Ishikawa (cell line): Measurements from ENCODE around the gene RAD50.

ENCODE experiments used
- CEBPB ChIP-seq: IDR thresholded peaks from 2 replicates; pipeline ENCODE4 v1.6.1; 2012
- CREB1 ChIP-seq: IDR thresholded peaks from 2 replicates; pipeline ENCODE4 v1.6.1; 2012; ENCODE audit warnings: low read depth
- EGR1 ChIP-seq: IDR thresholded peaks from 2 replicates; pipeline ENCODE4 v1.6.1; 2012
- EP300 ChIP-seq: IDR thresholded peaks from 2 replicates; pipeline ENCODE4 v1.6.1; 2012; ENCODE audit warnings: borderline replicate concordance
- FOXM1 ChIP-seq: IDR thresholded peaks from 2 replicates; pipeline ENCODE4 v1.6.1; 2012; ENCODE audit warnings: low read depth, borderline replicate concordance
- MAX ChIP-seq: IDR thresholded peaks from 2 replicates; pipeline ENCODE4 v1.6.1; 2012
- NFIC ChIP-seq: IDR thresholded peaks from 2 replicates; pipeline ENCODE4 v1.6.1; 2012
- RAD21 ChIP-seq: IDR thresholded peaks from 2 replicates; pipeline ENCODE4 v1.6.1; 2012; ENCODE audit warnings: low read depth
- TAF1 ChIP-seq: IDR thresholded peaks from 2 replicates; pipeline ENCODE4 v1.6.1; 2012; ENCODE audit warnings: low read depth, mild to moderate bottlenecking
- TCF12 ChIP-seq: IDR thresholded peaks from 2 replicates; pipeline ENCODE4 v1.6.1; 2012; ENCODE audit warnings: low read depth
- TEAD4 ChIP-seq: IDR thresholded peaks from 2 replicates; pipeline ENCODE4 v1.6.1; 2012
- USF1 ChIP-seq: IDR thresholded peaks from 2 replicates; pipeline ENCODE4 v1.6.1; 2012
- YY1 ChIP-seq: IDR thresholded peaks from 2 replicates; pipeline ENCODE4 v1.6.1; 2012; ENCODE audit warnings: low read depth
- ZBTB7A ChIP-seq: IDR thresholded peaks from 2 replicates; pipeline ENCODE4 v1.6.1; 2012; ENCODE audit warnings: low read depth
- TF ChIP-seq, protein P1 (sequence below): IDR thresholded peaks from 2 replicates; pipeline ENCODE4 v1.6.1; 2012; ENCODE audit warnings: low read depth, mild to moderate bottlenecking

Gene RAD50

GRCh38 chr5:132612846-132613245, 56.1 kb downstream of the RAD50 start:
- TF ChIP-seq CREB1 (no peak), YY1 (no peak)

DNA sequence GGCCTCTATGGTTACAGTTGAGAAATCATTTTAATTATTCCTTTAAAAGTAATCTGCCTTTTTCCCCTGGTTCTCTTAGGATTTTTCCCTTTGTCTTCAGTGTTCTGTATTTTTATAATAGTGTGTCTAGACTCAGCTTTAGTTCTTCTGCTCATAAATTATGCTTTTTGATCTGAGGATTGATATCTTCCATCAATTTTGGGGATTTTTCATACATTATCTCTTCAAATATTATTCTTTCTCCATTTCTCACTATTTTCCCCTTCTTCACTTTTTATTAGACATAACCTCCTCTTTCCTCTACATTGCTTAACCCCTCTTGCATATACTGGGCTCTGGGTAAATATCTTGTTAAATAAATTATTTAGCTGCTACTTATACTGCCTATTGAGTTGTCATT, 64.9 kb downstream of the RAD50 start:
- TF ChIP-seq, protein P1, sequence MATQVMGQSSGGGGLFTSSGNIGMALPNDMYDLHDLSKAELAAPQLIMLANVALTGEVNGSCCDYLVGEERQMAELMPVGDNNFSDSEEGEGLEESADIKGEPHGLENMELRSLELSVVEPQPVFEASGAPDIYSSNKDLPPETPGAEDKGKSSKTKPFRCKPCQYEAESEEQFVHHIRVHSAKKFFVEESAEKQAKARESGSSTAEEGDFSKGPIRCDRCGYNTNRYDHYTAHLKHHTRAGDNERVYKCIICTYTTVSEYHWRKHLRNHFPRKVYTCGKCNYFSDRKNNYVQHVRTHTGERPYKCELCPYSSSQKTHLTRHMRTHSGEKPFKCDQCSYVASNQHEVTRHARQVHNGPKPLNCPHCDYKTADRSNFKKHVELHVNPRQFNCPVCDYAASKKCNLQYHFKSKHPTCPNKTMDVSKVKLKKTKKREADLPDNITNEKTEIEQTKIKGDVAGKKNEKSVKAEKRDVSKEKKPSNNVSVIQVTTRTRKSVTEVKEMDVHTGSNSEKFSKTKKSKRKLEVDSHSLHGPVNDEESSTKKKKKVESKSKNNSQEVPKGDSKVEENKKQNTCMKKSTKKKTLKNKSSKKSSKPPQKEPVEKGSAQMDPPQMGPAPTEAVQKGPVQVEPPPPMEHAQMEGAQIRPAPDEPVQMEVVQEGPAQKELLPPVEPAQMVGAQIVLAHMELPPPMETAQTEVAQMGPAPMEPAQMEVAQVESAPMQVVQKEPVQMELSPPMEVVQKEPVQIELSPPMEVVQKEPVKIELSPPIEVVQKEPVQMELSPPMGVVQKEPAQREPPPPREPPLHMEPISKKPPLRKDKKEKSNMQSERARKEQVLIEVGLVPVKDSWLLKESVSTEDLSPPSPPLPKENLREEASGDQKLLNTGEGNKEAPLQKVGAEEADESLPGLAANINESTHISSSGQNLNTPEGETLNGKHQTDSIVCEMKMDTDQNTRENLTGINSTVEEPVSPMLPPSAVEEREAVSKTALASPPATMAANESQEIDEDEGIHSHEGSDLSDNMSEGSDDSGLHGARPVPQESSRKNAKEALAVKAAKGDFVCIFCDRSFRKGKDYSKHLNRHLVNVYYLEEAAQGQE = no peak
- TF ChIP-seq TCF12 = no peak
- no peak for TF ChIP-seq EGR1
- no peak for TF ChIP-seq FOXM1
- no peak for TF ChIP-seq TAF1
- no peak for TF ChIP-seq CREB1
- TF ChIP-seq EP300 = no peak
- TF ChIP-seq TEAD4 = no peak
- TF ChIP-seq MAX = no peak
- no peak for TF ChIP-seq CEBPB
- TF ChIP-seq YY1 = no peak
- no peak for TF ChIP-seq NFIC
- TF ChIP-seq RAD21 = no peak
- no peak for TF ChIP-seq ZBTB7A

DNA sequence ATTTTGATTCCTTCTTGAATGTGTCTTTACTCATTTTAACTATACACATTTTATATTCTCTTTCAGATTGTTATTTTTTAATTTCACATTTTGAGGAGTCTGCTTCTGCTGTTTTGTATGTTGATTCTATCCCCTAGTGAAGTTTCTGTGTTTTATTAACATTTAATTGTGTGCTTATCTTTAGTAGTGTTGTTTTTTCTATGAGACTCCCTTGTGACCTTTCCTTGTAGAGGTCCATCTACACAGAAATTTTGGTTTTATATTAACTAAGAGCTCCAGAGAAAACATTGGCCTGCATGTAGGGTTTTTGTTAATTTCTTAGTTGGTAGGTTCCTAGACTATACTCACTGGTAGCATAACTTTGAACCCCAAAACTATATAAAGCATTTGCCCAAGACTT, 65.8 kb downstream of the RAD50 start:
- no peak for TF ChIP-seq EGR1
- no peak for TF ChIP-seq USF1
- no peak for TF ChIP-seq TEAD4
- no peak for TF ChIP-seq TCF12
- no peak for TF ChIP-seq EP300
- TF ChIP-seq TAF1 = no peak
- no peak for TF ChIP-seq MAX
- TF ChIP-seq NFIC = no peak
- no peak for TF ChIP-seq RAD21
- TF ChIP-seq FOXM1 = no peak
- TF ChIP-seq, protein P1 = no peak

GRCh38 chr5:132627470-132627869, 70.7 kb downstream of the RAD50 start:
- TF ChIP-seq CEBPB = no peak
- no peak for TF ChIP-seq ZBTB7A
- TF ChIP-seq TAF1 = no peak
- no peak for TF ChIP-seq EP300
- TF ChIP-seq MAX = no peak

DNA sequence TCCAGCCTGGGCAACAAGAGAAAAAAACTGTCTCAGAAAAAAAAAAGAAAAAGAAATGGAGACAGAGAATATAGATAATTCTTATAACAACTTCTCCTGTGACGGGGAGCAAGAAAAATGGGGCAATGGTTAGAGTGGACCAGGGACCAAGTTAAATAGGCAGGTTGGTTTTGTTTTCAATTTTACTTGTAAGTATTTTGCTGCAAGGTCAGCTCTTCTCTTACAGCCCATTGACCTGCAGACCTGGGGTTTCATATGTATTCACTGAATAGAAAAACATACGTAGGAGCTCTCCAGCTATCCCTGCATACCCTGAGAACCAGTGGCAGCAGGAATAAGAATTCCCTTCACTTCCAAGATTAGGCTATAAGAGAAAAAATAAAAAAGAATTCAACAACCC, 72.0 kb downstream of the RAD50 start:
- TF ChIP-seq ZBTB7A (no peak), NFIC (no peak), RAD21 (no peak), MAX (no peak), TCF12 (no peak), CREB1 (no peak)
- TF ChIP-seq, protein P1 = no peak
